Kidney (tissue), 14 donors: ENCODE measurements around the gene CHDH. TPM values are rescaled to one million over a fixed set of nuclear protein-coding genes. Genes with fewer than 3 reads are reported as not detected.

Source experiments
- DNase-seq, 5 donors: peaks; one replicate each; pipeline ENCODE4 v3.0.0-alpha.2; 2013 to 2020
- FAIRE-seq: peaks from 2 replicates; lab custom pipeline; 2012; peaks lifted over from hg19 to GRCh38; lab: Jason Lieb, UNC
- H3K27ac ChIP-seq, 2 donors: one replicate each; pipeline ENCODE4 v1.7.0; 2013; ENCODE audit warnings: low read depth in 2 of 2, low read length in 2 of 2, inconsistent platforms in 1 of 2
- H3K27me3 ChIP-seq: one replicate; pipeline ENCODE4 v1.7.1; 2013; ENCODE audit warnings: low read length, inconsistent platforms; ENCODE audit not compliant: control insufficient read depth, insufficient read depth
- H3K36me3 ChIP-seq, 3 donors: one replicate each; pipeline versions ENCODE4 v1.7.0 to v1.7.1; 2013; ENCODE audit warnings: low read length in 3 of 3, control low read depth in 1 of 3, inconsistent platforms in 1 of 3; ENCODE audit not compliant: insufficient read depth in 3 of 3, control insufficient read depth in 2 of 3
- H3K4me1 ChIP-seq, 3 donors: one replicate each; pipeline versions ENCODE4 v1.7.0 to v1.7.1; 2013; ENCODE audit warnings: low read length in 3 of 3, inconsistent platforms in 1 of 3, low read depth in 1 of 3; ENCODE audit not compliant: control insufficient read depth in 2 of 3, insufficient read depth in 2 of 3
- H3K4me3 ChIP-seq, 3 donors: one replicate each; pipeline versions ENCODE4 v1.7.0 to v1.8.1; 2013; ENCODE audit warnings: low read length in 3 of 3, control low read depth in 1 of 3, inconsistent platforms in 1 of 3
- H3K9ac ChIP-seq, 3 donors: one replicate each; pipeline versions ENCODE4 v1.7.0 to v1.7.1; 2013; ENCODE audit warnings: low read length in 3 of 3, control low read depth in 1 of 3, inconsistent platforms in 1 of 3
- H3K9me3 ChIP-seq, 3 donors: one replicate each; pipeline versions ENCODE4 v1.7.0 to v1.7.1; 2013; ENCODE audit warnings: low read length in 3 of 3, control low read depth in 1 of 3, inconsistent platforms in 1 of 3; ENCODE audit not compliant: control insufficient read depth in 2 of 3, insufficient read depth in 1 of 3
- intact Hi-C: fragments of 100-400 bp; cut with DNase I; formaldehyde crosslinking; loops from one replicate; pipeline ENCODE4 v1.11.1; 2022
- polyA plus RNA-seq: library from polyadenylated mRNA; stranded (reverse); fragments of 350-450 nt; fragmentation: Illumina TruSeq; extraction: RNeasy Lipid Tissue Mini Kit (QIAGEN cat#74804); gene quantifications from one replicate; pipeline ENCODE4 v1.2.3, GENCODE V29; 2014; ENCODE audit warnings: low read depth, low replicate concordance; ENCODE audit not compliant: insufficient read depth
- total RNA-seq: library from RNA; stranded (reverse); fragmentation: NEBNext Ultra II Directional; extraction: Animal tissue kit (Norgen Biotek cat#: 25700); gene quantifications from one replicate; pipeline ENCODE4 v1.2.1, GENCODE V29; 2021
- TF ChIP-seq, protein P1 (sequence below): IDR thresholded peaks from 3 replicates; pipeline ENCODE4 v1.5.1; 2012; ENCODE audit warnings: mild to moderate bottlenecking, moderate library complexity, borderline replicate concordance; ENCODE audit not compliant: insufficient read depth; ENCODE audit errors: extremely low read depth
- donor health status: control.
- donor health status: control.
- donor health status: control.
- donor health status: control.
- donor health status: control.
- donor health status: DM: yes; HTN: yes; CAD: no.
- donor health status: Normal renal cell carcinoma (clear cell type).

CHDH gene
- total and polyA plus RNA-seq, 2 donors from 2014 or later = 26.5 to 33.4 TPM

DNA sequence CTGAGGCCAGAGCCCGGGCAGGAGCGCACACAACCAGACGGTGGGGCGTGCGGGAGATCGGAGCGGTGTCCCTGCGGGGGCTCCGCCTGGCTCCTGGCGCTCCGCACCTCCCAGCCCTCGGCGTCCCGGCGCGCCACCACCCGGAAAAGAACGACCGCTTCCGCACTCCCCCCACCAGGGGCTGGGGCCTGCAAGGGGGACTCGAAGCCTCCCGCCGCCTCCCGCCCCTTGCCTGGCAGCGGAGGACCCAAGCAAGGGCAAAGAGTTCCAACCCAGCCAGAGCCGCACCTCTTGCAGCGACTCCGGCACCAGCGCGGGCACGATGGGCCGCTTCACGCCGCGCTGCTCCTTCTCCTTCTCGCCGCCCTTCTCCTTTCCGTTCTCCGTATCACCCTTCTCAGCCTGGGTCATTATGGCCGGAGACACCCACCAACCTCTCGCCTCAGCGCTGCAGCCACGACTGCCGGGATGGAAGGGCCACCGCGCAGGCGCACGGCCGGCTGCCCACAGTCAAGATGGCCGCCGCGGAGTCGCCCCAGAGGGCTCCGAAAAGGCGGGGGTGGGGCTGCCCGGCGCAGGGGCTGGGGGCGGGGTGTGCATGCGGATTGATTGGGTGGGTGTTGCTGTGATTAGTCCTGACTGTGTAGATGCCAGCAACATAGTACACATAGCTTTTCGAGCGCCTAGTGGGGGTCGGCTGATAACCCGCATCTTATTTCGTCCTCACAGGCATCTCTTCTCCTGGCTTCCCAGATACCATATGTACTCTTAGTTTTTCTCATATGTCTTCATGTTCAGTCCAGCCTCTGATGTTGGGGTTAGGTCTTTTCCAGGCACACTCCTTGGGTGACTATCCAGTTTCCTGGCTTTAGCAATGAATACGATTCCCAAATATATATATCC, 35.7 kb upstream of the CHDH start, which contains the start of gene ACTR8:
Gene ACTR8 (minus strand): TSS at position 462 of the 903 bp plus-strand sequence. CDS start 51 bp downstream, at position 411.
- H3K9ac ChIP-seq = peak within 1 kb of the TSS; percentile 86 to 92 (median 90)
- FAIRE-seq (no peak), DNase-seq (peak; percentile 94 to 95 (median 95))
- intact Hi-C loops = no loop called here
- no peaks in the 10 kb centered on the region for H3K9me3 ChIP-seq
- peaks cover 0 to 8% (median 8%) of the 10 kb centered on the region in 3 donors for H3K4me1 ChIP-seq
- H3K27ac ChIP-seq = peak within 1 kb of the TSS; percentile 91
- H3K36me3 ChIP-seq = peaks cover 12 to 34% (median 23%) of the 10 kb centered on the region in 3 donors
- no peaks in the 10 kb centered on the region for H3K27me3 ChIP-seq
- peak within 1 kb of the TSS; percentile 85 to 89 (median 89) for H3K4me3 ChIP-seq
- TF ChIP-seq, protein P1, sequence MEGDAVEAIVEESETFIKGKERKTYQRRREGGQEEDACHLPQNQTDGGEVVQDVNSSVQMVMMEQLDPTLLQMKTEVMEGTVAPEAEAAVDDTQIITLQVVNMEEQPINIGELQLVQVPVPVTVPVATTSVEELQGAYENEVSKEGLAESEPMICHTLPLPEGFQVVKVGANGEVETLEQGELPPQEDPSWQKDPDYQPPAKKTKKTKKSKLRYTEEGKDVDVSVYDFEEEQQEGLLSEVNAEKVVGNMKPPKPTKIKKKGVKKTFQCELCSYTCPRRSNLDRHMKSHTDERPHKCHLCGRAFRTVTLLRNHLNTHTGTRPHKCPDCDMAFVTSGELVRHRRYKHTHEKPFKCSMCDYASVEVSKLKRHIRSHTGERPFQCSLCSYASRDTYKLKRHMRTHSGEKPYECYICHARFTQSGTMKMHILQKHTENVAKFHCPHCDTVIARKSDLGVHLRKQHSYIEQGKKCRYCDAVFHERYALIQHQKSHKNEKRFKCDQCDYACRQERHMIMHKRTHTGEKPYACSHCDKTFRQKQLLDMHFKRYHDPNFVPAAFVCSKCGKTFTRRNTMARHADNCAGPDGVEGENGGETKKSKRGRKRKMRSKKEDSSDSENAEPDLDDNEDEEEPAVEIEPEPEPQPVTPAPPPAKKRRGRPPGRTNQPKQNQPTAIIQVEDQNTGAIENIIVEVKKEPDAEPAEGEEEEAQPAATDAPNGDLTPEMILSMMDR = no peak

- Histone ChIP-seq H3K4me3 (peak overlapping the region; percentile 85 to 89 (median 89)), H3K27me3 (no peaks in the 10 kb centered on the region), H3K27ac (no peak overlapping the region), H3K9ac (peak overlapping the region; percentile 66 to 92 (median 90)), H3K36me3 (peaks cover 15 to 41% (median 27%) of the 10 kb centered on the region in 3 donors), H3K9me3 (no peaks in the 10 kb centered on the region), H3K4me1 (peaks cover 0 to 8% (median 8%) of the 10 kb centered on the region in 3 donors)
- DNase-seq (peak in 2 of 5 donors; percentile 18 to 23), FAIRE-seq (no peak)
- intact Hi-C loops = no loop called here
- TF ChIP-seq, protein P1 = no peak
Observed at GRCh38 chr3:53880396-53881345, 34.5 kb upstream of the CHDH start.

DNA sequence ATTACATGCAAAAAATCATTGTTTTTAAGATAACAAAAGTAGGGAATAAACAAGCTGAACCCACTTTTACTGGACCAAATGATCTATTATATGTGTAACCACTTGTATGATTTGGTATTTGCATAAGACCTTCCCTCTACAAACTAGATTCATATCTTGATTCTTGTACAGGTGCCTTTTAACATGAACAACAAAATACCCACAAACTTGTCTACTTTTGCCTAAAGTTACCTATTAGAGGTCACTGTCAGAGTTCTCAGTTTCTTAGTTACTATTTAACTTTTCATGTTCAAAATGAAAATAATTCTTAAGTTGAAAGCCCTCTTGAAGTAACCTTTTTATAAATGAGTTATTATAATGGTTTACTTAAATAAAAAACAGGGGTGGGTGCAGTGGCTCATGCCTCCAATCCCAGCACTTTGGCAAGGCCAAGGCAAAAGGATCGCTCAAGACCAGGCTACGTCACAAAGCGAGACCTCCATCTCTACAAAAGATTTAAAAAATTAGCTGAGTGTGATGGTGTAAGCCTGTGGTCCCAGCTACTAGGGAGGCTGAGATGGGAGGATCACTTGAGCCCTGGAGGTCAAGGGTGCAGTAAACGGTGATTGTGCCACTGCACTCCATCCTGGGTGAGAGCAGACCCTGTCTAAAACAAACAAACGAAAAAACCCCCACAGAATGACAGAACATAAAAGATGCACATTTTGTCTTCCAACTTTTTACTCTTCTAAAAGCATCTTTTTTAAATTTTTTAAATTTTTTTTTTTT, 19.7 kb upstream of the CHDH start:
- H3K9ac ChIP-seq = no peak overlapping the region
- no peaks in the 10 kb centered on the region for H3K9me3 ChIP-seq
- no peak overlapping the region for H3K4me3 ChIP-seq
- H3K4me1 ChIP-seq = peaks cover 0 to 4% (median 0%) of the 10 kb centered on the region in 3 donors
- intact Hi-C loops = no loop called here
- TF ChIP-seq, protein P1 = no peak
- FAIRE-seq (peak; percentile 60), DNase-seq (no peak)
- H3K27me3 ChIP-seq = no peaks in the 10 kb centered on the region
- H3K27ac ChIP-seq = no peak overlapping the region
- H3K36me3 ChIP-seq = peaks cover 14 to 21% (median 18%) of the 10 kb centered on the region in 3 donors
